Transverse colon (tissue), 4 donors: Measurements from ENCODE around the gene SMIM5.
A peak's percentile ranks its signal among the peaks of the same experiment; 100 is the strongest.

Experiments used
- CTCF ChIP-seq, 5 experiments: fragments of 200-600 bp in 3 of 5; fragments of 450-650 bp in 2 of 5; sonication (generic) in 3 of 5; IDR thresholded peaks; 1 replicate in 2 of 5; 2 replicates in 3 of 5; pipeline ENCODE4 v1.5.1; 2016 to 2017; ENCODE audit warnings: antibody characterized with exemption in 5 of 5, inconsistent platforms in 3 of 5, mild to moderate bottlenecking in 2 of 5, moderate library complexity in 1 of 5
- EP300 ChIP-seq: sonication (generic); formaldehyde crosslinking; IDR thresholded peaks from one replicate; pipeline ENCODE4 v1.6.1; 2017; ENCODE audit warnings: antibody characterized with exemption, low read depth
- POLR2A ChIP-seq: fragments of 450-650 bp; IDR thresholded peaks from one replicate; pipeline ENCODE4 v1.6.1; 2016; ENCODE audit warnings: antibody characterized with exemption, mild to moderate bottlenecking, moderate library complexity
- POLR2AphosphoS5 ChIP-seq, 3 donors: sonication (generic); formaldehyde crosslinking; IDR thresholded peaks; one replicate each; pipeline ENCODE4 v1.6.1; 2016; ENCODE audit warnings: antibody characterized with exemption in 3 of 3

GRCh38 chr17:75642182-75642783 lies 9.0 kb downstream of the SMIM5 start:
- no peak for TF ChIP-seq POLR2A
- TF ChIP-seq EP300: no peak
- peak in 1 of 5 experiments; percentile 6 for TF ChIP-seq CTCF (IDR thresholded peaks at IDR 0.05)
- no peak for TF ChIP-seq POLR2AphosphoS5 (IDR thresholded peaks at IDR 0.05)
